Epithelial cell of esophagus (primary cell): ENCODE results near the gene RBP2.

Source experiments
- DNase-seq: peaks from one replicate; pipeline ENCODE4 v3.0.0; 2010; ENCODE audit warnings: low read depth
- H3K4me3 ChIP-seq: 2 replicates; pipeline ENCODE4 v1.5.1; 2011; ENCODE audit warnings: mild to moderate bottlenecking, low read length, control low read depth
- TF ChIP-seq, protein P1 (sequence below): IDR thresholded peaks from 2 replicates; pipeline ENCODE4 v1.5.1; 2011; ENCODE audit warnings: low read depth, mild to moderate bottlenecking, low read length, control low read depth, inconsistent platforms; ENCODE audit not compliant: insufficient read depth; ENCODE audit errors: missing control alignments

The RBP2 gene

GRCh38 chr3:139468399-139468798, 7.9 kb downstream of the RBP2 start:
- TF ChIP-seq, protein P1, sequence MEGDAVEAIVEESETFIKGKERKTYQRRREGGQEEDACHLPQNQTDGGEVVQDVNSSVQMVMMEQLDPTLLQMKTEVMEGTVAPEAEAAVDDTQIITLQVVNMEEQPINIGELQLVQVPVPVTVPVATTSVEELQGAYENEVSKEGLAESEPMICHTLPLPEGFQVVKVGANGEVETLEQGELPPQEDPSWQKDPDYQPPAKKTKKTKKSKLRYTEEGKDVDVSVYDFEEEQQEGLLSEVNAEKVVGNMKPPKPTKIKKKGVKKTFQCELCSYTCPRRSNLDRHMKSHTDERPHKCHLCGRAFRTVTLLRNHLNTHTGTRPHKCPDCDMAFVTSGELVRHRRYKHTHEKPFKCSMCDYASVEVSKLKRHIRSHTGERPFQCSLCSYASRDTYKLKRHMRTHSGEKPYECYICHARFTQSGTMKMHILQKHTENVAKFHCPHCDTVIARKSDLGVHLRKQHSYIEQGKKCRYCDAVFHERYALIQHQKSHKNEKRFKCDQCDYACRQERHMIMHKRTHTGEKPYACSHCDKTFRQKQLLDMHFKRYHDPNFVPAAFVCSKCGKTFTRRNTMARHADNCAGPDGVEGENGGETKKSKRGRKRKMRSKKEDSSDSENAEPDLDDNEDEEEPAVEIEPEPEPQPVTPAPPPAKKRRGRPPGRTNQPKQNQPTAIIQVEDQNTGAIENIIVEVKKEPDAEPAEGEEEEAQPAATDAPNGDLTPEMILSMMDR, result no peak
- no peak for DNase-seq
- no peak overlapping the region for H3K4me3 ChIP-seq

DNA sequence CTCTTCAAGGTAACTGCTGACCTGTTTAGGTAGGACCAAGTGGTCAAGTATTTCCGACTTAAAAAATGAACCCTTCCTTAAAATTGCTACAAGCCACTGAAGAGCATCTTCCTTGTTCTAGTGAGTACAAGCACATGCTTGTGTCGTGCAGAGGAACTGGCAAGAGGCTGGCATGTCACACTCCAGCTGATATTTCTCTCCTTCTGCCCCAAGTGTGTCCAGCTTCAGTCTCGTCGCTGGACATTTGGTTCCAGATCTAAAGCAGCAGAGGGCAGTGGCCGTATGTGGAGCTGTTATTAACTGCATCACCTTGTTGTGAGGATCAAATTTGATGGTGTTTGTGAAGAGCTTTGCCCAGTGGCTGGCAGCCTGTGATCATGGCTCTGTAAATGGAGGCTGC, 10.0 kb downstream of the RBP2 start:
- DNase-seq, result no peak
- no peak overlapping the region for H3K4me3 ChIP-seq
- TF ChIP-seq, protein P1, result no peak

DNA sequence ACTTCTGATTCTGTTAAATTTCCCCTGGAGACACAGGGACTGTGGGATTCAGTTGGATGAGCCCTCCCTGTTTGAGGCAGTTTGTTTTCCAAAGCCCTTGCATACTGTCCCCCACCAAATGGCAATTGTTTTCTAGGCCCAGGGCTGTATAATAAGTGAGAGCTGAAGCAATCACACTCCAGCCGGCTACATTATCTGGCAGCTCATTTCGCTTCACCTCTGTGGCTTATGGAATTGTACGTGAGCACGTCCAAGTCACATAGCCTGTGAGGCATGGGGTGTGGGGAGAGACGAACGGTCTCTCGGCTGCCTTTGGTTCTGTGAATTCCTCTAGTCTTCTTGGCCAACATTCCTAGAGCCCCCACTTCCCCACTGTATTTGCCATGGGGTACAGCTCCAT, 10.7 kb downstream of the RBP2 start:
- H3K4me3 ChIP-seq, result no peak overlapping the region
- TF ChIP-seq, protein P1, result no peak
- no peak for DNase-seq

GRCh38 chr3:139463466-139463865, 12.8 kb downstream of the RBP2 start:
- no peak overlapping the region for H3K4me3 ChIP-seq
- no peak for DNase-seq
- TF ChIP-seq, protein P1, result no peak

DNA sequence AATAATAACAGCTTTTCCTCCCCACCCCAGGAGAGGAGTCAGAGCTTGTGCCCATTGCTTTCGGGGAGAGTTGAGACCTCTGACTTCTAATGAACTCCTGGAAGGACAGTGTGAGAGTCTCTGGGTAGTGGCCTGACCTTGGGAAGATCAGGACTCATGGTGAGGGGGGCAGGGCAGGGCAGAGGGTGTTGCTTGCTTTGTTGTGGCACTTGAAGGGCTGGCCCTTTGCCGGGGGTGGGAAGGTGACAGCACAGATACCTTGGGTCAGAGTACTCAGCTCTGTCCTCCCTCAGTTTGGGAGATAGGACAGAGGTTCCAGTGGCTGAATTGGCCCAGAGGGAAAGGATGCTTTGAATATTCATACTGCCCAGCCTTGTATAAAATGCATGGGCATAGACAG, 15.8 kb downstream of the RBP2 start:
- no peak overlapping the region for H3K4me3 ChIP-seq
- TF ChIP-seq, protein P1, result no peak
- no peak for DNase-seq

GRCh38 chr3:139460076-139460475, 16.2 kb downstream of the RBP2 start:
- TF ChIP-seq, protein P1, result no peak
- H3K4me3 ChIP-seq, result no peak overlapping the region
- DNase-seq, result no peak

GRCh38 chr3:139458348-139458747, 18.0 kb downstream of the RBP2 start:
- no peak for DNase-seq
- TF ChIP-seq, protein P1, result no peak
- no peak overlapping the region for H3K4me3 ChIP-seq
